Stimulated activated naive CD4-positive, alpha-beta T cell treated with Interleukin-2 at 50 U/mL for 16 hours (primary cell): ENCODE measurements around the gene NUDCD3.
A peak's percentile ranks its signal among the peaks of the same experiment; 100 is the strongest.
"Not testable (repeated sequence)": the region's sequence is repeated elsewhere in the genome, so short reads cannot be mapped to it uniquely, and the experiment has no call there.

ENCODE experiments used
- DNase-seq: peaks from one replicate; lab custom pipeline; 2025; lab: John Stamatoyannopoulos, UW

The NUDCD3 gene

DNA sequence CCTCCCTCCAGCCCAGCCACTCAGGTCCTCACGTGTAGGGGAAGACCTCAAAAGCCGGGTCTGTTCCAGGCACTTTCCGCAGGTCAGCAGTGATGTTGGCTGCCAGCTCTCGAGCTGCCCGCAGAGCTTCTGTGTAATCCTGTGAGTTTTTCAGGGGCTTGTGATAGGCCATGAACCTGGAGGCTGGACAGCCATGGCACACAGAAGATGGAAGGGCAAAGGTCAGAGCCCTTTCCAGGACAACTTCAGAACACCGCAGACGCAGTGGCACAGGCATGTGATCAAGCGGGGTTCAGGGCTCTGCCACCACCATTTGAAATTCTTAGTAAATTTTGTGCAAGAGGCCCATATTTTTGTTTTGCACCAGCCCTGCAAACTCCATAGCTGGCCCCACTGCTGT is 26.7 kb upstream of the NUDCD3 start:
- DNase-seq, result no peak

GRCh38 chr7:44515590-44516268 is 25.3 kb upstream of the NUDCD3 start:
- no peak for DNase-seq

GRCh38 chr7:44512736-44513135 is 22.3 kb upstream of the NUDCD3 start:
- DNase-seq, result no peak

DNA sequence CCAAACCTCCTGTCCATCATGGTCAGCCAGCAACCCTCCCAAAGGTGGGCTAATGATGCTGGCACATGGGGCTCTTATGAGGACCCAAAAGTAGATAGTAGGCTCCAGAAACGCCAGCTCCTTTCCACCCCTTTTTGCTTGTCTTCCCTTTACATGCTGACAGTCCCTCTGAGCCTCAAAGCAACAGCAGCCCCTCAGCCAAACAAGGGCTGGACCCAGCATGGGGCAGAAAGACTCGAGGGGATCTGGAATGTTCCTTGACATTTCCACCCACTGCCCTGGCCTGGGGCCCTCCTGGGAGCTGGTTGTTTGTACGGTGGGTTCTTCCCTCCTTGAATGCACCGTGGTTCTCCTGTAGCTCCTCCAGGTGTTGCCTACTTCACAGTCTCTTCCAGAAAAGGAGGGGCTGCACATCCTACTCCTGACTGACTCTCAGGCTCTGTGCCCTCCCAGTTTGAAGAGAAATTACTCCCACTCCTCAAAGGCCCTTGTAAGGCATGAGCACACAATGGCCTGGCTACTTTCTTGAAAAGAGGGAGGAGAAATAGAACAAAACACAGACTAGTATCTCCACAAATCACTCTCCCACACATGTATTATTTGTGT is 21.5 kb upstream of the NUDCD3 start:
- no peak for DNase-seq

DNA sequence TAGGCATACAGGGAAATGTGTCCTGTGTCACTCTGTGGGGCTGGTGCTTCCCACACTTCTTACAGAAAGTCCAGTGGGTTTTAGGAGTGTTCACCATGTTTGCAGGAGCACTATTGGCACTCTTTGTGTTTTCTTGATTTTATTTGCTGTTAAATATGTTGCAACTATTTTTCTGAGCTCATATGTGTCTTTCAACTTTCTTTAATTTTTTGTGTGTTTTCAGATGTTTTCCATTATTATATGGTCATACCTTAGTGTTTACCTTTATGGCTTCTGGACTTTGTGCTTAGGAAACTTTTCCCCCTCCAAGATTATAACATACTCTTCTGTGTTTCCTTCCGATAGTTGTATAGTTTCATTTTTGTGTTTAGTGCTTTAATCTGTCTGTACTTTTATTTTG is 20.8 kb upstream of the NUDCD3 start:
- no peak for DNase-seq

GRCh38 chr7:44508328-44509030 is 18.0 kb upstream of the NUDCD3 start:
- DNase-seq, result no peak

GRCh38 chr7:44506592-44507288 is 16.3 kb upstream of the NUDCD3 start:
- DNase-seq, result not testable (repeated sequence)

GRCh38 chr7:44505595-44505994 is 15.1 kb upstream of the NUDCD3 start:
- no peak for DNase-seq

GRCh38 chr7:44498230-44498954 is 7.9 kb upstream of the NUDCD3 start:
- DNase-seq, result no peak

DNA sequence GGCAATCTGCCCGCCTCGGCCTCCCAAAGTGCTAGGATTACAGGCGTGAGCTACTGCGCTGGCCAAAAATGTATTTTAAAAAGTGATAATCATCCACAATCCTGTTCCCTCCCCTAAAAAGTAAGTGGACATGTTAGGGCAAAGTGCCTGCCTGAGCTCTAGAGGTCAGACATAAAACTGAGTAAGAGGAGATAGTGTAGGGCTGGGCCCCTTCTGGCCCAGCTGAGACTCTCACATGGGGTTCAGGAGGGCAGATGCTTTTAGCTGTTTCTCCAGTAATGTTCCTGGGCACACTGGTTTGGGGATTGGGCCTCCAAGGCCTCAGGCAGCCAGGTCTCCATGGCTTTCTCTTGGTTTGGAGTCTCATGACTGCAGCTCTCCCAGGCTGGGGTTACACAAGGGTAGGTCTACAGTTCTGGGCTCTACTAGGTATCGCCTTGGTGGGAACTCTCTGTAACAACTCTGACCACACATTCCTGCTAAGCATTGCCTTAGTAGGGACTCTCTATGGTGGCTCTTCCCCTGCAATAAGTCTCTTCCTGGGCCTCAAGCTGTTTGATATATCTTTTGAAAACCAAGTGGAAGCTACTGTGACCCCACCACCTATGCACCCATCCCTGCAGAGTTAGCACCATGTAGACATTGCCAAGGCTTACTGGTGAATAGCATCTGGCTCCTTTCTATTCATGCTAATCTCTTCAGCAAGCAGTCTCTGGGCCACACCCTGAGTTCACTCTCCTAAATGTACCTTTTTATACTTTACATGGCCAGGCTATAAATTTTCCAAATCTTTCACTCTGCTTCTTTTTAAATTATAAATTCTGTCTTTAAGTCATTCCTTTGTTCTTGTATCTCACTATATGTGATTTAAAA is 6.9 kb upstream of the NUDCD3 start:
- DNase-seq, result no peak

DNA sequence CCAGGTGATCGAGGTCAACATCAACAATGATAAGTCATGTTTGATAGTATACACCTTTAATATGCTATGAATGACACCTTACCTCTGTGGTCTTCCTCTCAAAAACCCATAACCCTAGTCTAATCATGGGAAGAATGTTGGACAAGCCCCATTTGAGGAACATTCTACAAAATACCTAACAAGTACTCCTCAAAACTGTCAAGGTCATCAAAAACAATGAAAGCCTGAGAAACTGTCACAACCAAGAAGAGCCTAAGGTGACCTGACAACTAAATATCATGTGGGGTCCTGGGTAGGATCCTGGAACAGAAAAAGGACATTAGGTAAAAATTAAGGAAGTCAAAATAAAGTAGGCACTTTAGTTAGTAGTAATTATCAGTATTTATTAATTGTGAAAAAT is 5.9 kb upstream of the NUDCD3 start:
- no peak for DNase-seq

- DNase-seq, result no peak
Measured at GRCh38 chr7:44494960-44495359, 4.5 kb upstream of the NUDCD3 start.

DNA sequence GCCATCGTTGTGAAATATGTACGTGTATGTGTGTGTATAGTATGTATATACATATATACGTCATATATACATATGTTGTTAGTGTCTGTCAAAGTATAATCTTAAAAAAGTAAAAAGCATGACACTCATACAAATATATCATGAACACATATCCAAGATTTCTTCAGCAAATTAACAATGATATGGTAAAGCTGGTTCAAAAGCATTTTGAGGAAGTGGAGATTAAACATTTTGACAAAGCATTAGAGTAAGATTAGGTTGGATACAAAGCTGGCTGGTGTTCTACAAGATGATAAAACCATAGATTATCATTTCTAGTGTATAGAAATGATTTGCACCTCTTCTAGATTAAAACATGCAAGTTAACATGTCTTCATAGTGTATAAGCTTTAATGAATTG is 771 bp upstream of the NUDCD3 start:
- no peak for DNase-seq

- DNase-seq, result peak; percentile 49
Measured at GRCh38 chr7:44489955-44490350, 505 bp downstream of the NUDCD3 start.

DNA sequence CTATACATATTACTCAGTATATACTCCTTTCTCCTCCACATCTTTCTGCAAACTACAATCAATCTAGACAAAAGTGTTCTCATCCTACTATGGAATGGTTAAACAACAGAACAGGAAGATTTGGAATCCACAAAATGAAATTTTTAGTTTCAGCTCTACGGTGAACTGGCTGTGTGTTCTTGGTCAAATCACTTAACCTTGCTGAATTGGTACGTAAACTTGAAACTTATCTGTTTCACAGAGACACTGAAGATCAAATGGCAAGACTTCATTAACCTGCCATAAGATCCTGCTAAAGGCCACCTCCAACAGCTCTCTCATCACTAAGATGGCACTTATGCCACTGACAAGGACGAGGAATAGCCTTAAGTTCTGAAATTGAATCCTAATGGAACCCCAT is 1.5 kb downstream of the NUDCD3 start:
- DNase-seq, result no peak

GRCh38 chr7:44486693-44487092 is 3.8 kb downstream of the NUDCD3 start:
- DNase-seq, result no peak

- DNase-seq, result no peak
Measured at GRCh38 chr7:44486001-44486400, 4.5 kb downstream of the NUDCD3 start.

GRCh38 chr7:44484482-44485313 is 5.8 kb downstream of the NUDCD3 start:
- DNase-seq, result no peak

DNA sequence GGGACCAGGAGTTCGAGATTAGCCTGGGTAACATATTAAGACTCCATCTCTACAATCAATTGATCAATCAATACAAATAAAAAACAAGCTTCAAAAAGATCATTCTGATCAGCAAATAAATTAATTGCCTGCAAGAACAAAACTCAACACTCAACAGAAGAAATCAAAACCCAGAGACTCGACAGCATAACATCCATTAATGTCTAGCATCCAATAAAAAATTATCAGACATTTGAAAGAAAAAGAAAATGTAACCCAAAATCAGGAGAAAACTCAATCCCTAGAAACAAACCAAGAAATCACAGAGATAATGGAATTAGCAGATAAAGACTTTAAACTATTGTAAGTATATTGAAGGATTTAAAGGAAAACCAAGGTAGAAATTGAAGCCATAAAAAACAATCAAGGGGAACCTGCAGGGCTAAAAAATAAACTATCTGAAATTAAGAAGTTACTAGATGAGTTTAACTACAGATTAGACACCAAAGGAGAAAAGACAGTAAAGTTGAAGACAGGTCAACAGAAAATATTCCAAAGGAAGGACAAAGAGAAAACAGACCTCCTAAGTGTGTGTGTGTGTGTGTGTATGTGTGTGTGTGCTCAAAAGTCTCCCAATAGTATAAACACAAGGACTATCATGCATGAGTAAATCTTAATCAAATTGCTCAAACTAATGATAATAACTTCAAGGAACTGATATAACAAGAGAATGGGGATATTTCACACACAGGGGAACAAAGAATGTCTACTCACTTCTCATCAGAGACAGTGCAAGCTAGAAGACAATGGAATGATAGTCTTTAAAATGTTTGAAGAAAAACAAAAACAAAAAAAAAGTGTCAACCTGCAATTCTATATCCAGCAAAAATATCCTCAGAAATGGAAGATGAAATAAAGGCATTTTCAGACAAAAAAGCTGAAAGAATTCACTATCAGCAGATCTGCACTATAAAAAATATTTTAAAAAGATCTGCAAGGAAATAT is 7.7 kb downstream of the NUDCD3 start:
- no peak for DNase-seq
